A549 (cell line): ENCODE measurements around the gene FRYL.

Experiments
- FOXS1 ChIP-seq: fragments of 250-450 bp; sonication (Bioruptor Pico); IDR thresholded peaks from 2 replicates; pipeline ENCODE4 v1.5.0; 2020; ENCODE audit warnings: mild to moderate bottlenecking, moderate library complexity
- RAD21 ChIP-seq, 2 experiments: fragments of >200 bp in 1 of 2; sonication (Bioruptor Twin) in 1 of 2; formaldehyde crosslinking in 1 of 2; IDR thresholded peaks in 1 of 2; conservative IDR thresholded peaks in 1 of 2; 2 replicates in 1 of 2; 3 replicates in 1 of 2; pipeline ENCODE4 v1.6.1; 2012 to 2018; ENCODE audit warnings: inconsistent platforms in 1 of 2
- RCOR1 ChIP-seq: fragments of 150-350 bp; IDR thresholded peaks from 2 replicates; pipeline ENCODE4 v1.6.1; 2014; ENCODE audit warnings: antibody characterized with exemption, low read length, low read depth
- RFX5 ChIP-seq: fragments of 450-650 bp; IDR thresholded peaks from 2 replicates; pipeline ENCODE4 v1.7.1; 2014; ENCODE audit warnings: antibody characterized with exemption, mild to moderate bottlenecking, moderate library complexity
- RNF2 ChIP-seq: fragments of 200-600 bp; sonication (generic); IDR thresholded peaks from 2 replicates; pipeline ENCODE4 v1.6.1; 2016; ENCODE audit warnings: low read depth, mild to moderate bottlenecking, antibody characterized with exemption, moderate library complexity, borderline replicate concordance
- TF ChIP-seq, protein P1 (sequence below): fragments of 450-650 bp; IDR thresholded peaks from 2 replicates; pipeline ENCODE4 v1.6.1; 2014; ENCODE audit warnings: antibody characterized with exemption
- TF ChIP-seq, protein P2 (sequence below): fragments of 250-450 bp; sonication (Bioruptor Pico); IDR thresholded peaks from 2 replicates; pipeline ENCODE4 v1.5.0; 2020; ENCODE audit warnings: low read depth, mild to moderate bottlenecking, moderate library complexity
- TF ChIP-seq, protein P3 (sequence below): fragments of >200 bp; sonication (Bioruptor Twin); formaldehyde crosslinking; IDR thresholded peaks from 3 replicates; pipeline ENCODE4 v1.5.1; 2016
- TF ChIP-seq, protein P4 (sequence below): IDR thresholded peaks from 2 replicates; pipeline ENCODE4 v1.6.1; 2012
- TF ChIP-seq, protein P5 (sequence below): fragments of 200-600 bp; sonication (generic); IDR thresholded peaks from 2 replicates; pipeline ENCODE4 v1.6.1; 2016; ENCODE audit warnings: antibody characterized with exemption, mild to moderate bottlenecking, moderate library complexity

DNA sequence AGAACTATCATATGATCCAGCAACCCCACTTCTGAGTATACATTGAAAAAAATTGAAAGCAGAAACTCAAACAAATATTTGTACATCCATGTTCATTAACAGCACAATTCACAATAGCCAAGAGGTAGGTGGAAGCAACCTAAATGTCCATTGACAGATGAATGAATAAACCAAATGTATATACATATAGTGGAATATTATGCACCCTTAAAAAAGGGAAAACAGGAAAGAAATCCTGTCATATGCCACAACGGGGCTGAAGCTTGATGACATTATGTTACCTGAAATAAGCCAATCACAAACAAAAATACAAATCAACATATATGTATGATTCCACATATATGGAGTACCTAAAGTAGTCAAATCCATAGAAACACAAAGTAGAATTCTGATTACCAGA lies 222.1 kb downstream of the FRYL start:
- TF ChIP-seq, protein P1, sequence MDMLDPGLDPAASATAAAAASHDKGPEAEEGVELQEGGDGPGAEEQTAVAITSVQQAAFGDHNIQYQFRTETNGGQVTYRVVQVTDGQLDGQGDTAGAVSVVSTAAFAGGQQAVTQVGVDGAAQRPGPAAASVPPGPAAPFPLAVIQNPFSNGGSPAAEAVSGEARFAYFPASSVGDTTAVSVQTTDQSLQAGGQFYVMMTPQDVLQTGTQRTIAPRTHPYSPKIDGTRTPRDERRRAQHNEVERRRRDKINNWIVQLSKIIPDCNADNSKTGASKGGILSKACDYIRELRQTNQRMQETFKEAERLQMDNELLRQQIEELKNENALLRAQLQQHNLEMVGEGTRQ: no peak
- TF ChIP-seq, protein P2, sequence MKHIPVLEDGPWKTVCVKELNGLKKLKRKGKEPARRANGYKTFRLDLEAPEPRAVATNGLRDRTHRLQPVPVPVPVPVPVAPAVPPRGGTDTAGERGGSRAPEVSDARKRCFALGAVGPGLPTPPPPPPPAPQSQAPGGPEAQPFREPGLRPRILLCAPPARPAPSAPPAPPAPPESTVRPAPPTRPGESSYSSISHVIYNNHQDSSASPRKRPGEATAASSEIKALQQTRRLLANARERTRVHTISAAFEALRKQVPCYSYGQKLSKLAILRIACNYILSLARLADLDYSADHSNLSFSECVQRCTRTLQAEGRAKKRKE: no peak
- TF ChIP-seq, protein P3, sequence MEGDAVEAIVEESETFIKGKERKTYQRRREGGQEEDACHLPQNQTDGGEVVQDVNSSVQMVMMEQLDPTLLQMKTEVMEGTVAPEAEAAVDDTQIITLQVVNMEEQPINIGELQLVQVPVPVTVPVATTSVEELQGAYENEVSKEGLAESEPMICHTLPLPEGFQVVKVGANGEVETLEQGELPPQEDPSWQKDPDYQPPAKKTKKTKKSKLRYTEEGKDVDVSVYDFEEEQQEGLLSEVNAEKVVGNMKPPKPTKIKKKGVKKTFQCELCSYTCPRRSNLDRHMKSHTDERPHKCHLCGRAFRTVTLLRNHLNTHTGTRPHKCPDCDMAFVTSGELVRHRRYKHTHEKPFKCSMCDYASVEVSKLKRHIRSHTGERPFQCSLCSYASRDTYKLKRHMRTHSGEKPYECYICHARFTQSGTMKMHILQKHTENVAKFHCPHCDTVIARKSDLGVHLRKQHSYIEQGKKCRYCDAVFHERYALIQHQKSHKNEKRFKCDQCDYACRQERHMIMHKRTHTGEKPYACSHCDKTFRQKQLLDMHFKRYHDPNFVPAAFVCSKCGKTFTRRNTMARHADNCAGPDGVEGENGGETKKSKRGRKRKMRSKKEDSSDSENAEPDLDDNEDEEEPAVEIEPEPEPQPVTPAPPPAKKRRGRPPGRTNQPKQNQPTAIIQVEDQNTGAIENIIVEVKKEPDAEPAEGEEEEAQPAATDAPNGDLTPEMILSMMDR: no peak
- no peak for TF ChIP-seq RAD21 (conservative IDR thresholded peaks at IDR 0.05 in 1 of 2, IDR thresholded peaks at IDR 0.05 in 1 of 2)
- TF ChIP-seq, protein P4, sequence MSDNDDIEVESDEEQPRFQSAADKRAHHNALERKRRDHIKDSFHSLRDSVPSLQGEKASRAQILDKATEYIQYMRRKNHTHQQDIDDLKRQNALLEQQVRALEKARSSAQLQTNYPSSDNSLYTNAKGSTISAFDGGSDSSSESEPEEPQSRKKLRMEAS: no peak
- no peak for TF ChIP-seq RFX5
- TF ChIP-seq FOXS1 (CRISPR knock-in tag): no peak
- no peak for TF ChIP-seq RCOR1
- TF ChIP-seq, protein P5, sequence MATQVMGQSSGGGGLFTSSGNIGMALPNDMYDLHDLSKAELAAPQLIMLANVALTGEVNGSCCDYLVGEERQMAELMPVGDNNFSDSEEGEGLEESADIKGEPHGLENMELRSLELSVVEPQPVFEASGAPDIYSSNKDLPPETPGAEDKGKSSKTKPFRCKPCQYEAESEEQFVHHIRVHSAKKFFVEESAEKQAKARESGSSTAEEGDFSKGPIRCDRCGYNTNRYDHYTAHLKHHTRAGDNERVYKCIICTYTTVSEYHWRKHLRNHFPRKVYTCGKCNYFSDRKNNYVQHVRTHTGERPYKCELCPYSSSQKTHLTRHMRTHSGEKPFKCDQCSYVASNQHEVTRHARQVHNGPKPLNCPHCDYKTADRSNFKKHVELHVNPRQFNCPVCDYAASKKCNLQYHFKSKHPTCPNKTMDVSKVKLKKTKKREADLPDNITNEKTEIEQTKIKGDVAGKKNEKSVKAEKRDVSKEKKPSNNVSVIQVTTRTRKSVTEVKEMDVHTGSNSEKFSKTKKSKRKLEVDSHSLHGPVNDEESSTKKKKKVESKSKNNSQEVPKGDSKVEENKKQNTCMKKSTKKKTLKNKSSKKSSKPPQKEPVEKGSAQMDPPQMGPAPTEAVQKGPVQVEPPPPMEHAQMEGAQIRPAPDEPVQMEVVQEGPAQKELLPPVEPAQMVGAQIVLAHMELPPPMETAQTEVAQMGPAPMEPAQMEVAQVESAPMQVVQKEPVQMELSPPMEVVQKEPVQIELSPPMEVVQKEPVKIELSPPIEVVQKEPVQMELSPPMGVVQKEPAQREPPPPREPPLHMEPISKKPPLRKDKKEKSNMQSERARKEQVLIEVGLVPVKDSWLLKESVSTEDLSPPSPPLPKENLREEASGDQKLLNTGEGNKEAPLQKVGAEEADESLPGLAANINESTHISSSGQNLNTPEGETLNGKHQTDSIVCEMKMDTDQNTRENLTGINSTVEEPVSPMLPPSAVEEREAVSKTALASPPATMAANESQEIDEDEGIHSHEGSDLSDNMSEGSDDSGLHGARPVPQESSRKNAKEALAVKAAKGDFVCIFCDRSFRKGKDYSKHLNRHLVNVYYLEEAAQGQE: no peak
- TF ChIP-seq RNF2: no peak
